ENCODE data around the gene LTK. TPM values are rescaled to one million over a fixed set of nuclear protein-coding genes. Genes with fewer than 3 reads are reported as not detected.

LTK gene
- total RNA-seq, 5 donors from 2014 or later (not counting 1 experiment from before 2014, with no cell fraction given), result 2.0 to 14.3 (median 6.8) TPM

- Histone ChIP-seq H3K27ac (ENCODE audit: low read length) (no peak overlapping the region), H3K4me1 (ENCODE audit: control insufficient read depth in 1 of 2, extremely low read depth in 1 of 2, insufficient read depth in 2 of 2, low read length in 2 of 2) (peaks cover 3 to 44% of the 10 kb centered on the region in 2 experiments), H3K9me3 (no peaks in the 10 kb centered on the region), H3K4me3 (ENCODE audit: control insufficient read depth in 1 of 2, extremely low read depth in 1 of 2, low read length in 1 of 2) (peak overlapping the region; percentile 64 to 77), H3K36me3 (ENCODE audit: control insufficient read depth in 2 of 2, extremely low read depth in 1 of 2, insufficient read depth in 1 of 2, low read length in 1 of 2) (no peaks in the 10 kb centered on the region), H3K27me3 (replicated peaks in 1 of 2; ENCODE audit: control insufficient read depth in 2 of 2, extremely low read depth in 1 of 2, insufficient read depth in 2 of 2, low read length in 1 of 2) (peaks cover 7 to 63% of the 10 kb centered on the region in 2 experiments)
- no peak for DNase-seq
- H3K4me3 Mint-ChIP-seq, result peak overlapping the region; percentile 79 to 87 (median 84)
- H3K27me3 Mint-ChIP-seq, result peaks cover 17 to 35% of the 10 kb centered on the region in 2 donors
- ChIA-PET POLR2A (no interaction called here), CTCF (no interaction called here)
- peaks cover 13 to 22% (median 14%) of the 10 kb centered on the region in 3 donors for H3K4me1 Mint-ChIP-seq
- 22% methylated on average over 13 of the region's 15 CpGs for WGBS (ENCODE audit: insufficient coverage)
- ATAC-seq (replicated peaks in 1 of 4), result no peak
- H3K36me3 Mint-ChIP-seq, result no peaks in the 10 kb centered on the region
- no peaks in the 10 kb centered on the region for H3K9me3 Mint-ChIP-seq
- peak overlapping the region in 1 of 2 donors; percentile 3 for H3K27ac Mint-ChIP-seq
Observed at GRCh38 chr15:41492597-41493204, 20.9 kb downstream of the LTK start.

- Mint-ChIP-seq H3K4me1 (peaks cover 13 to 22% (median 14%) of the 10 kb centered on the region in 3 donors), H3K36me3 (no peaks in the 10 kb centered on the region), H3K4me3 (no peak overlapping the region), H3K27me3 (peaks cover 12 to 27% of the 10 kb centered on the region in 2 donors), H3K27ac (no peak overlapping the region), H3K9me3 (no peaks in the 10 kb centered on the region)
- Histone ChIP-seq H3K4me3 (ENCODE audit: control insufficient read depth in 1 of 2, extremely low read depth in 1 of 2, low read length in 1 of 2) (no peak overlapping the region), H3K27me3 (replicated peaks in 1 of 2; ENCODE audit: control insufficient read depth in 2 of 2, extremely low read depth in 1 of 2, insufficient read depth in 2 of 2, low read length in 1 of 2) (peaks cover 5 to 60% of the 10 kb centered on the region in 2 experiments), H3K36me3 (ENCODE audit: control insufficient read depth in 2 of 2, extremely low read depth in 1 of 2, insufficient read depth in 1 of 2, low read length in 1 of 2) (no peaks in the 10 kb centered on the region), H3K4me1 (ENCODE audit: control insufficient read depth in 1 of 2, extremely low read depth in 1 of 2, insufficient read depth in 2 of 2, low read length in 2 of 2) (peaks cover 3 to 50% of the 10 kb centered on the region in 2 experiments), H3K9me3 (no peaks in the 10 kb centered on the region), H3K27ac (ENCODE audit: low read length) (no peak overlapping the region)
- ChIA-PET CTCF (interaction anchor here in 1 of 2 donors (0.6 kb wide), 2 partner anchors 28 to 1347 kb away, joined by 3 read pairs; no protein-coding TSS in a partner anchor), POLR2A (no interaction called here)
- WGBS (ENCODE audit: insufficient coverage), result 100% methylated on average over 1 of the region's 4 CpGs
- no peak for DNase-seq
- no peak for ATAC-seq (replicated peaks in 1 of 4)
Observed at GRCh38 chr15:41491889-41492288, 21.7 kb downstream of the LTK start.

- Mint-ChIP-seq H3K4me1 (peaks cover 13 to 24% (median 14%) of the 10 kb centered on the region in 3 donors), H3K27ac (peak overlapping the region in 1 of 2 donors; percentile 55)
- CTCF ChIA-PET, result interaction anchor here in 1 of 2 donors (0.7 kb wide), 1 partner anchor 26 kb away, joined by 4 read pairs; no protein-coding TSS in a partner anchor
Observed at GRCh38 chr15:41490355-41490754, 23.3 kb downstream of the LTK start.

DNA sequence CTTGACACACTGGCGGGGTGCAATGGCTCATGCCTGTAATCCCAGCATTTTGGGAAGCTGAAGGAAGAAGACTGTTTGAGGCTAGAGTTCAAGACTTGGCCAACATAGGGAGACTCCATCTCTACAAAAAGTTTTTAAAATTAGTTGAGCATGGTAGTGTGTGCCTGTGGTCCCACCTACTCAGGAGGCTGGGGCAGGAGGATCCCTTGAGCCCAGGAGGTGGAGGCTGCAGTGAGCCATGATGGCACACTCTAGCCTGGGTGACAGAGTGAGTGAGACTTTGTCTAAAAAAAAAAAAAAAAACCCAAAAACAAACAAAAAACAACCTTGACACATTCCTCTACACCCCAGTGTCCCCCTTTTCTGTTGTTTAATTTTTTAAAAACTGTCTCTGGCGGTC is 24.0 kb downstream of the LTK start:
- H3K36me3 ChIP-seq (ENCODE audit: control insufficient read depth in 2 of 2, extremely low read depth in 1 of 2, insufficient read depth in 1 of 2, low read length in 1 of 2), result no peaks in the 10 kb centered on the region
- POLR2A ChIA-PET, result no interaction called here
- CTCF ChIA-PET, result interaction anchor here in 1 of 2 donors (0.7 kb wide), 1 partner anchor 25 kb away, joined by 4 read pairs; no protein-coding TSS in a partner anchor
- H3K27me3 ChIP-seq (replicated peaks in 1 of 2; ENCODE audit: control insufficient read depth in 2 of 2, extremely low read depth in 1 of 2, insufficient read depth in 2 of 2, low read length in 1 of 2), result peaks cover 5 to 37% of the 10 kb centered on the region in 2 experiments
- no peak overlapping the region for H3K27ac ChIP-seq (ENCODE audit: low read length)
- no peaks in the 10 kb centered on the region for H3K9me3 Mint-ChIP-seq
- no peak overlapping the region for H3K27ac Mint-ChIP-seq
- WGBS (ENCODE audit: insufficient coverage), result 100% methylated on average over 1 of the region's 2 CpGs
- H3K4me3 Mint-ChIP-seq, result no peak overlapping the region
- no peak overlapping the region for H3K4me3 ChIP-seq (ENCODE audit: control insufficient read depth in 1 of 2, extremely low read depth in 1 of 2, low read length in 1 of 2)
- H3K36me3 Mint-ChIP-seq, result no peaks in the 10 kb centered on the region
- H3K4me1 Mint-ChIP-seq, result peaks cover 13 to 21% (median 14%) of the 10 kb centered on the region in 3 donors
- DNase-seq, result no peak
- no peaks in the 10 kb centered on the region for H3K9me3 ChIP-seq
- no peak for ATAC-seq (replicated peaks in 1 of 4)
- peaks cover 12 to 15% of the 10 kb centered on the region in 2 donors for H3K27me3 Mint-ChIP-seq
- H3K4me1 ChIP-seq (ENCODE audit: control insufficient read depth in 1 of 2, extremely low read depth in 1 of 2, insufficient read depth in 2 of 2, low read length in 2 of 2), result peaks cover 3 to 34% of the 10 kb centered on the region in 2 experiments

More at GRCh38 chr15:41490355-41490754, 23.3 kb downstream of the LTK start:
- H3K4me1 ChIP-seq (ENCODE audit: control insufficient read depth in 1 of 2, extremely low read depth in 1 of 2, insufficient read depth in 2 of 2, low read length in 2 of 2), result peaks cover 3 to 41% of the 10 kb centered on the region in 2 experiments
- Mint-ChIP-seq H3K4me3 (no peak overlapping the region), H3K9me3 (no peaks in the 10 kb centered on the region), H3K27me3 (peaks cover 12 to 18% of the 10 kb centered on the region in 2 donors), H3K36me3 (no peaks in the 10 kb centered on the region)
- H3K9me3 ChIP-seq, result no peaks in the 10 kb centered on the region
- DNase-seq, result no peak
- H3K27me3 ChIP-seq (replicated peaks in 1 of 2; ENCODE audit: control insufficient read depth in 2 of 2, extremely low read depth in 1 of 2, insufficient read depth in 2 of 2, low read length in 1 of 2), result peaks cover 5 to 44% of the 10 kb centered on the region in 2 experiments
- H3K4me3 ChIP-seq (ENCODE audit: control insufficient read depth in 1 of 2, extremely low read depth in 1 of 2, low read length in 1 of 2), result no peak overlapping the region
- WGBS (ENCODE audit: insufficient coverage), result 57% methylated on average over 1 of the region's 4 CpGs
- H3K27ac ChIP-seq (ENCODE audit: low read length), result no peak overlapping the region
- POLR2A ChIA-PET, result no interaction called here
- peak in 1 of 4 experiments; percentile 23 for ATAC-seq (replicated peaks in 1 of 4)
- H3K36me3 ChIP-seq (ENCODE audit: control insufficient read depth in 2 of 2, extremely low read depth in 1 of 2, insufficient read depth in 1 of 2, low read length in 1 of 2), result no peaks in the 10 kb centered on the region

DNA sequence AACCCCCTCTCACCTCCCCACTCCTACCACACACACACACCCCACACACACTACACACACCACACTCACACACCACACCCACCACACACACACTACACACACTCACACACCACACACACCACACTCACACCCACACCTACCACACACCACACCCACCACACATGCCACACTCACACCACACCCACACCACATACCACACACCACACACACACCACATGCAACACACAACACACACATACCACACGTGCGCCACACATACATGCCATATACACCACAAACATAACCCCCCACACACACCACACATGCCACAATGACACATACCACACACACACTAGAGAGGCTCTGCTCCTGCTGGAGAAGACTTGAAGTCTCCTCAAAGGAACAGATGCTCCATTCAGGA is 25.8 kb downstream of the LTK start:
- no peaks in the 10 kb centered on the region for H3K36me3 ChIP-seq (ENCODE audit: control insufficient read depth in 2 of 2, extremely low read depth in 1 of 2, insufficient read depth in 1 of 2, low read length in 1 of 2)
- peaks cover 5 to 25% of the 10 kb centered on the region in 2 experiments for H3K27me3 ChIP-seq (replicated peaks in 1 of 2; ENCODE audit: control insufficient read depth in 2 of 2, extremely low read depth in 1 of 2, insufficient read depth in 2 of 2, low read length in 1 of 2)
- 59% methylated on average over 2 of the region's 2 CpGs for WGBS (ENCODE audit: insufficient coverage)
- no peak overlapping the region for H3K4me3 ChIP-seq (ENCODE audit: control insufficient read depth in 1 of 2, extremely low read depth in 1 of 2, low read length in 1 of 2)
- no peak overlapping the region for H3K27ac ChIP-seq (ENCODE audit: low read length)
- ATAC-seq (replicated peaks in 1 of 4) (no peak), DNase-seq (no peak)
- H3K27ac Mint-ChIP-seq, result peak overlapping the region in 1 of 2 donors; percentile 13
- POLR2A ChIA-PET, result no interaction called here
- CTCF ChIA-PET, result no interaction called here
- no peak overlapping the region for H3K4me3 Mint-ChIP-seq
- H3K4me1 ChIP-seq (ENCODE audit: control insufficient read depth in 1 of 2, extremely low read depth in 1 of 2, insufficient read depth in 2 of 2, low read length in 2 of 2), result peaks cover 2 to 37% of the 10 kb centered on the region in 2 experiments
- no peaks in the 10 kb centered on the region for H3K36me3 Mint-ChIP-seq
- H3K4me1 Mint-ChIP-seq, result peaks cover 24 to 34% (median 24%) of the 10 kb centered on the region in 3 donors
- no peaks in the 10 kb centered on the region for H3K9me3 Mint-ChIP-seq
- H3K9me3 ChIP-seq, result no peaks in the 10 kb centered on the region
- peaks cover 11 to 12% of the 10 kb centered on the region in 2 donors for H3K27me3 Mint-ChIP-seq

GRCh38 chr15:41487381-41487780 is 26.2 kb downstream of the LTK start:
- 50% methylated on average over 1 of the region's 9 CpGs for WGBS (ENCODE audit: insufficient coverage)
- H3K36me3 ChIP-seq (ENCODE audit: control insufficient read depth in 2 of 2, extremely low read depth in 1 of 2, insufficient read depth in 1 of 2, low read length in 1 of 2), result no peaks in the 10 kb centered on the region
- H3K9me3 ChIP-seq, result no peaks in the 10 kb centered on the region
- Mint-ChIP-seq H3K4me1 (peaks cover 23 to 33% (median 25%) of the 10 kb centered on the region in 3 donors), H3K27me3 (peaks cover 6 to 8% of the 10 kb centered on the region in 2 donors), H3K4me3 (no peak overlapping the region), H3K9me3 (no peaks in the 10 kb centered on the region), H3K36me3 (no peaks in the 10 kb centered on the region), H3K27ac (no peak overlapping the region)
- POLR2A ChIA-PET, result no interaction called here
- peaks cover 2 to 36% of the 10 kb centered on the region in 2 experiments for H3K4me1 ChIP-seq (ENCODE audit: control insufficient read depth in 1 of 2, extremely low read depth in 1 of 2, insufficient read depth in 2 of 2, low read length in 2 of 2)
- CTCF ChIA-PET, result no interaction called here
- H3K4me3 ChIP-seq (ENCODE audit: control insufficient read depth in 1 of 2, extremely low read depth in 1 of 2, low read length in 1 of 2), result no peak overlapping the region
- no peak overlapping the region for H3K27ac ChIP-seq (ENCODE audit: low read length)
- peaks cover 5 to 21% of the 10 kb centered on the region in 2 experiments for H3K27me3 ChIP-seq (replicated peaks in 1 of 2; ENCODE audit: control insufficient read depth in 2 of 2, extremely low read depth in 1 of 2, insufficient read depth in 2 of 2, low read length in 1 of 2)
- DNase-seq, result no peak
- ATAC-seq (replicated peaks in 1 of 4), result no peak
